Psoas muscle (tissue), 8 donors: ENCODE results near the gene CATSPER3. TPM values are rescaled to one million over a fixed set of nuclear protein-coding genes. Genes with fewer than 3 reads are reported as not detected.
"Not testable (repeated sequence)": the region's sequence is repeated elsewhere in the genome, so short reads cannot be mapped to it uniquely, and the experiment has no call there.

Experiments
- ATAC-seq, 4 donors: fragments of 200-7000 bp; cut with Tn5 transposase; one replicate each; pipeline ENCODE4 v1.9.1; 2020; ENCODE audit warnings: moderate library complexity in 3 of 4, mild to moderate bottlenecking in 2 of 4
- DNase-seq, 2 donors: peaks; one replicate each; pipeline ENCODE4 v3.0.0-alpha.2; 2020
- H3K27ac ChIP-seq: fragments of 200-600 bp; one replicate; pipeline ENCODE4 v1.8.0; 2022
- H3K27me3 ChIP-seq, 3 donors: fragments of 200-600 bp in 1 of 3; one replicate each; pipeline versions ENCODE4 v1.6.1 to v1.8.0; 2013 to 2022; ENCODE audit warnings: low read length in 2 of 3, mild to moderate bottlenecking in 2 of 3, moderate library complexity in 1 of 3; ENCODE audit not compliant: insufficient read depth in 3 of 3
- H3K36me3 ChIP-seq, 2 donors: fragments of 200-600 bp in 1 of 2; one replicate each; pipeline versions ENCODE4 v1.6.1 to v1.8.0; 2013 to 2022; ENCODE audit warnings: low read depth in 1 of 2, mild to moderate bottlenecking in 1 of 2, moderate library complexity in 1 of 2; ENCODE audit not compliant: insufficient read depth in 1 of 2
- H3K4me1 ChIP-seq: fragments of 200-600 bp; one replicate; pipeline ENCODE4 v1.8.0; 2022
- H3K4me3 ChIP-seq: fragments of 200-600 bp; one replicate; pipeline ENCODE4 v1.8.0; 2022; ENCODE audit warnings: mild to moderate bottlenecking
- H3K9me3 ChIP-seq: fragments of 200-600 bp; one replicate; pipeline ENCODE4 v1.8.0; 2022
- CTCF ChIP-seq: fragments of 200-600 bp; IDR thresholded peaks from one replicate; pipeline ENCODE4 v1.8.0; 2022; ENCODE audit warnings: antibody characterized with exemption
- WGBS, 3 donors: extraction: QIAGEN DNeasy Blood & Tissue Kit; methylation state at CpG; one replicate each; pipeline versions ENCODE4 v1.1.6 to v1.1.7; 2013; 5-methylcytosine and 5-hydroxymethylcytosine counted together
- intact Hi-C, 2 donors: fragments of 100-400 bp; cut with DNase I; formaldehyde crosslinking; loops; one replicate each; pipeline versions ENCODE4 v1.11.0 to v1.14.2; 2022
- polyA plus RNA-seq, 3 donors: library from polyadenylated mRNA; stranded (reverse); fragments of 200-250 nt; gene quantifications; one replicate each; pipeline ENCODE4 v1.2.3, GENCODE V29; 2013
- total RNA-seq, 4 donors: library from RNA; stranded (reverse); fragmentation: NEBNext Ultra II Directional in 2 of 4; extraction: Animal tissue kit (Norgen Biotek cat#: 25700) in 2 of 4; gene quantifications; one replicate each; pipeline versions ENCODE4 v1.2.1 to v1.2.4, GENCODE V29; 2021 to 2023
- donor health status: healthy with polysubstance abuse.
- donor health status: DM: no; HTN: no; CAD: no; lungs with moderate emphysema.
- donor health status: Bipolar disorder and iron deficiency.
- donor health status: healthy.
- donor health status: DM: yes; HTN: yes; CAD: no.
- donor health status: DM: no; HTN: no; CAD: no.
- donor health status: DM: no; HTN: no; CAD: no.
- donor health status: DM: yes; HTN: yes; CAD: no.

The CATSPER3 gene
- total and polyA plus RNA-seq, 7 donors: 0.73 to 1.8 (median 1.4) TPM

DNA sequence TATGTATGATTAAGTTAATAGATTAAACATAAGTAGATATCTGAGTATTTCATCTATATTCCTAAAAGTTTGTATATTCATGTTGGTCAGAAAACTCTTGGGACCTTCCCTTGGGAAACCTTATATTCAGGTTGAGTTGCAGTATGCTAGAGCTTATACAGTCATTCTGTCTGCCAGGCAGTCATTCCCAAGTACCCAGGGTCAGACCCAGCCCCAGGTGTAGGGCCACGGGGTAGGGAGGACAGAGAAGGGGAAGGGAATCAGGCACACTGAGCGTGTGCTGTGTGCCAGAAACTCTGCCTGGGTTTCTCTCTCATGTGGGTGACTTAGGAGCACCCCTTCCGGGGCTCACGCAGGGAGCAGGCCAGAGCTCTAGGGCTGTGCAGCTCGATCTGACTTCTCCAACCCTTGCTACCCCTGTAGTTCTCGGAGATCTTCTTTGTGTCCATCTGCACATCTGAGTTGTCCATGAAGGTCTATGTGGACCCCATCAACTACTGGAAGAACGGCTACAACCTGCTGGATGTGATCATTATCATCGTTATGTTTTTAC, 28.2 kb downstream of the CATSPER3 start:
- H3K27ac ChIP-seq: no peak overlapping the region
- WGBS, 3 donors: 88 to 92% (median 89%) methylated on average over 8 of the region's 8 CpGs
- H3K4me3 ChIP-seq: no peak overlapping the region
- no peaks in the 10 kb centered on the region for H3K9me3 ChIP-seq
- intact Hi-C loops: no loop called here
- no peak for TF ChIP-seq CTCF
- ATAC-seq: no peak
- H3K27me3 ChIP-seq: no peaks in the 10 kb centered on the region
- no peak for DNase-seq
- peaks cover 5% of the 10 kb centered on the region for H3K4me1 ChIP-seq
- no peaks in the 10 kb centered on the region for H3K36me3 ChIP-seq

GRCh38 chr5:134997015-134997414, 29.3 kb downstream of the CATSPER3 start:
- H3K27ac ChIP-seq: no peak overlapping the region
- no peaks in the 10 kb centered on the region for H3K9me3 ChIP-seq
- no peak for TF ChIP-seq CTCF
- no peak for DNase-seq
- 82 to 87% (median 84%) methylated on average over 10 to 11 of the region's 11 CpGs for WGBS, 3 donors
- H3K27me3 ChIP-seq: no peaks in the 10 kb centered on the region
- H3K36me3 ChIP-seq: no peaks in the 10 kb centered on the region
- ATAC-seq: no peak
- intact Hi-C loops: no loop called here
- H3K4me1 ChIP-seq: peaks cover 5% of the 10 kb centered on the region
- no peak overlapping the region for H3K4me3 ChIP-seq

- H3K9me3 ChIP-seq, H3K27me3 ChIP-seq, H3K27ac ChIP-seq, H3K4me3 ChIP-seq, DNase-seq, intact Hi-C loops, ATAC-seq, H3K36me3 ChIP-seq, H3K4me1 ChIP-seq: not testable (repeated sequence)
- 91 to 97% (median 91%) methylated on average over 5 of the region's 5 CpGs for WGBS, 3 donors
Measured at GRCh38 chr5:134998068-134998467, 30.4 kb downstream of the CATSPER3 start.

- DNase-seq (no peak), ATAC-seq (no peak)
- H3K4me1 ChIP-seq: no peaks in the 10 kb centered on the region
- no peak for TF ChIP-seq CTCF
- no peaks in the 10 kb centered on the region for H3K36me3 ChIP-seq
- H3K27me3 ChIP-seq: no peaks in the 10 kb centered on the region
- intact Hi-C loops: no loop called here
- H3K9me3 ChIP-seq: no peaks in the 10 kb centered on the region
- H3K27ac ChIP-seq: no peak overlapping the region
- H3K4me3 ChIP-seq: no peak overlapping the region
- WGBS, 3 donors: 92 to 97% (median 93%) methylated on average over 3 of the region's 3 CpGs
Measured at GRCh38 chr5:135004376-135004775, 36.7 kb downstream of the CATSPER3 start.

DNA sequence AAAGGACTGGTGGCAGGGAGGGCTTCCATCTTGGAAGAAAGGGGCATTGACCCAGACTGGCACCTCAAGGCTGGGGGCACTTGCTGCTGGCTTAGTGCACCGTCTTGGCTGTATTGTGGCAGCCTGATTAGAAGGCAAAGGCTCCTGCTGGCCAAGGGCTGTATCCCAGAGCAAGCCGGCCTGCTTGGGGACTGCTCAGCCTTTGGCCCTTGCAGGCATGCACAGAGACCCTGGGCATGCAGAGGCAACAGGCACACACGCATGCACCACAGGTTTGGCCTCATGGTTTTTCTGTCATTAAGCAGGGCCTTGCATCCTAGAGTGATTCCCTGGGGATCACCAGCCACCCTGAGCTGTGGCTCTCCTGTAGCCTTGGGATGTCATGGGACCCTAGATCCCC, 37.4 kb downstream of the CATSPER3 start:
- no peak for TF ChIP-seq CTCF
- Histone ChIP-seq H3K27ac (no peak overlapping the region), H3K27me3 (no peaks in the 10 kb centered on the region), H3K4me1 (no peaks in the 10 kb centered on the region), H3K4me3 (no peak overlapping the region), H3K36me3 (no peaks in the 10 kb centered on the region), H3K9me3 (no peaks in the 10 kb centered on the region)
- WGBS, 3 donors: 79 to 100% (median 100%) methylated on average over 3 of the region's 3 CpGs
- intact Hi-C loops: no loop called here
- no peak for ATAC-seq
- no peak for DNase-seq
